Measurements from ENCODE around the gene EML2. TPM values are rescaled to one million over a fixed set of nuclear protein-coding genes. Genes with fewer than 3 reads are reported as not detected.

The EML2 gene
- total and polyA plus RNA-seq, 2 of the 8 experiments (the other 6 are each of a cell fraction or from before 2014, with no cell fraction given): 28.8 to 29.4 TPM

DNA sequence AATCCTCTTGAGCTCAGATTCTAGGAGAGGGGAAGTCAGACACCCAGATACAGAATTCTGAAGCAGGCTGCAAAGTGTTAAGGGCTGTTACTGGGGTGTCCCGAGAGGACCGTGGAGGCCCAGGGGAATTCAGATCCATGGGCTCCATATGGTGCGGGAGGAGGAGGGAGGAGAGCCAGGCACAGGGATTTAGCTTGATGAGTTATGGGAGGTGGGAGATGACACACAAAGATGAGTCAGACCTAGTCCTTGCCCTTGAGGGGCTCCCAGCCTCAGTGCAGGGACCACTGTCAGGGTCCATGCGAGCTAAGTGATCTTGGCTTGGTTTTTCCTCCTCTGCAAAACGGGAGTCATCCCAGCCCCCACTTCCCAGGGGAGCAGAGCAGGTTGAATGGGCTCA, 14.4 kb upstream of the EML2 start (continued):
- TF ChIP-seq, protein P1, sequence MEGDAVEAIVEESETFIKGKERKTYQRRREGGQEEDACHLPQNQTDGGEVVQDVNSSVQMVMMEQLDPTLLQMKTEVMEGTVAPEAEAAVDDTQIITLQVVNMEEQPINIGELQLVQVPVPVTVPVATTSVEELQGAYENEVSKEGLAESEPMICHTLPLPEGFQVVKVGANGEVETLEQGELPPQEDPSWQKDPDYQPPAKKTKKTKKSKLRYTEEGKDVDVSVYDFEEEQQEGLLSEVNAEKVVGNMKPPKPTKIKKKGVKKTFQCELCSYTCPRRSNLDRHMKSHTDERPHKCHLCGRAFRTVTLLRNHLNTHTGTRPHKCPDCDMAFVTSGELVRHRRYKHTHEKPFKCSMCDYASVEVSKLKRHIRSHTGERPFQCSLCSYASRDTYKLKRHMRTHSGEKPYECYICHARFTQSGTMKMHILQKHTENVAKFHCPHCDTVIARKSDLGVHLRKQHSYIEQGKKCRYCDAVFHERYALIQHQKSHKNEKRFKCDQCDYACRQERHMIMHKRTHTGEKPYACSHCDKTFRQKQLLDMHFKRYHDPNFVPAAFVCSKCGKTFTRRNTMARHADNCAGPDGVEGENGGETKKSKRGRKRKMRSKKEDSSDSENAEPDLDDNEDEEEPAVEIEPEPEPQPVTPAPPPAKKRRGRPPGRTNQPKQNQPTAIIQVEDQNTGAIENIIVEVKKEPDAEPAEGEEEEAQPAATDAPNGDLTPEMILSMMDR (IDR thresholded peaks at IDR 0.05; ENCODE audit: control extremely low read depth in 1 of 3, insufficient read depth in 1 of 3, low read depth in 1 of 3, low read length in 3 of 3): no peak
- TF ChIP-seq CBX8 (IDR thresholded peaks at IDR 0.05; ENCODE audit: borderline replicate concordance, low read depth, low read length) (no peak), RFX5 (IDR thresholded peaks at IDR 0.05; ENCODE audit: borderline replicate concordance, low read depth, low read length) (no peak), TBP (IDR thresholded peaks at IDR 0.05; ENCODE audit: low read depth, low read length) (no peak)

All from H1 (cell line).